Amygdala (tissue), 56 donors: ENCODE measurements around the gene UPF1.
"Not testable (repeated sequence)": the region's sequence is repeated elsewhere in the genome, so short reads cannot be mapped to it uniquely, and the experiment has no call there.

Experiments
- DNase-seq, 56 donors: peaks; one replicate each; lab custom pipeline; 2025; lab: John Stamatoyannopoulos, UW

UPF1 gene

DNA sequence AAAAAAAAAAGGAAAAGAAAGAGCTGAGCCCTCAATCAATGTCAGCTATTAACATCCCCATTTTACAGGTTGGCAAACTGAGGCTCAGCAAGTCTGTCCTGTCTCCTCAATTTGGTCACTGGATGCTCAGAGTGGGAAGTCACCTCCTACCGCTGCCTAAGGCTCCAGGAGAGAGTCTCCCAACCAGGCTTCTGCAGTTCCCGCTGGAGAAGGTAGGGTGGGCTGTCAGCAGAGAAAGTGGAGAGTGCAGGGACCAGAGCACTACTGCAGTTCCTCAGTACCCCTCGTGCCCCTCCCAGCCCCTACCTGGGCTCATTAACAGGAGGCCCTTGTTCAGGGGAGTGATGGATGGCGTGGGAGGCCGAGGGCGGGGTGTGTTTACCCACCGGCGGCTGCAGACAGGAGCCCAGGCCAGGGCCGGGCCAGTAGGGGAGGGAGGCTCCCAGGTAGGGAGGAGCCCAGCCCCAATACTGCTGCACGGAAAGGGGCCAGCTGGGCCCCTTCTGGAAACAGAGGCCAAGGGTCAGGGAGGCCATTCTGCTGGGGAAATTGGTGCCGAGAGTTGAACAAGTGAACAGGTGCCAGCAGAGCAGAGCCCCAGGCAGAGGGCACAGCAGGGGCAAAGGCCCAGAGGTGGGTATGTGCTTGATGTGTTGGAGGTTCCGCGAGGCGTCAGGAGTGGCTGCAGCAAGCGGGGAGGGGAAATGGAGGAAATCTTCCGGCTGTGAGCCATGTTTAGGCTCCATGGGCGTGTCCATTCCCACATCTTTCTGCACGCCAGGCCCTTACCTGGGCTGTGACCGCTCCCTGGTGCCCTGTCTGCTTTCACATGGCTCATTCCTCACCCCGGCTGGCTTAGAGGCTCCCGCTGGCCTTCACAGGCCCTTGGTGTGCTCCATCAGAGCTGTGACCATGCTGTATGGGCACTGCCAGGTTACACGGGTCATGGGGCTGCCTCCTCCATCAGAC, 33.1 kb upstream of the UPF1 start:
- no peak for DNase-seq

DNA sequence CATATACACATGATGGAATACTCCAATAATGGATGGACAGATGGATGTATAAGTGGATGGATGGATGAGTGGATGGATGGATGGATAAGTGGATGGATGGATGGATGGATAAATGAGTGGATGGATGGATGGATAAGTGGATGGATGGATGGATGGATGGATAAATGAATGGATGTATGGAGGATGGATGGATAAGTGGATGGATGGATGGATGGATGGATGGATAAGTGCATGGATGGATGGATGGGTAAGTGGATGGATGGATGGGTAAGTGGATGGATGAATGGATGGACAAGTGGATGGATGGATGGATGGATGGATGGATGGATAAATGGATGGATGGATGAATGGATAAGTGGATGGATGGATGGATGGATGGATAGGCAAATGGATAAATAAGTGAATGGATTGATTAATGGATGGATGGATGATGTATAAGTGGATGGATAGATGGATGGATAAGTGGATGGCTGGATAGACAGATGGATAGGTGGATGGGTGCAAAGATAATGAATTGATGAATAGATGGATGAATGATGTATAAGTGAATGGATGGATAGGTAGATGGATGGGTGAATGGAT, 32.3 kb upstream of the UPF1 start:
- DNase-seq, result no peak

- DNase-seq, result no peak
These were observed 31.7 kb upstream of the UPF1 start for GRCh38 chr19:18800079-18800478.

GRCh38 chr19:18800636-18801035, 31.1 kb upstream of the UPF1 start:
- peak in 13 of 56 donors; percentile 4 to 40 (median 8) for DNase-seq

GRCh38 chr19:18802354-18802753, 29.4 kb upstream of the UPF1 start:
- no peak for DNase-seq

- no peak for DNase-seq
These were observed 28.1 kb upstream of the UPF1 start for GRCh38 chr19:18803550-18804138.

DNA sequence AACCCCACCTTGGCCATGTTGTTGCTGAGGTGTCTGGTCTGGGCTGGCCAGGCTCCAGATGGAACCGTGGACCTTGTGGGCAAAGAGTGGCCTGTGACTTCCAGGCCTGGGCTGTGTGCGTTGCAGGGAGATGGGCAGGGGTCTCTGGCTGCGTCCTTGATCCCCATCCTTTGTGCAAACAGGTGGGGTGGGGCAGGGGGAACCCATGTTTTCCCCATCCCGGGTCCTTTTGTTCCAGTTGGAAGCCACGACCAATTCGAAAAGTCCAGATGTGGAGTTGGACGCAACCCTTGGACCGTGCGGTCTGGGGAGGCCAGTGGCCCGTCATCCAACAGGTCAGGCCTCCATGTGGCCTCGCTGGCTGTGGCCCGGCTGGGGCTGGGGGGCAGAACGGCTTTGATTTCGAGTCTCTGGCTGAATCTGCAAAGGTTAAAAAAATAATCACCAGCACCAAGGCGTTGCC, 27.6 kb upstream of the UPF1 start:
- DNase-seq, result no peak

DNA sequence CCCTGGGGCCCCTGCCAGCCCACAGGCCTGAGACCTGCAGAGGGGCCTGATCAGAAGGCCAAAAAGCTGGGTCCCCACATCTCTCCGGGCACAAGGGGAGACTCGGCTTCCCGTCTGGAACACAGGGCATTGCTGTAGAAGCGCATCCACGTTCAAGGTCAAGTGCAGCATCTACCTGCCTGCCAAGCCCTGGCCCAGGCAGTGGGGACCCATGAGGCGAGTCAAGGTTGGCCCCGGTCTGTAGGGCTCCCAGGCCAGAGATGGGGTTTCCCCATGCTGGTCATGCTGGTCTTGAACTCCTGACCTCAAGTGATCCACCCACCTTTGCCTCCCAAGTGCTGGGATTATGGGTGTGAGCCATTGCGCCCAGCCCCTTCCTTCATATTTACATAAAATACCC, 27.1 kb upstream of the UPF1 start:
- DNase-seq, result no peak

DNA sequence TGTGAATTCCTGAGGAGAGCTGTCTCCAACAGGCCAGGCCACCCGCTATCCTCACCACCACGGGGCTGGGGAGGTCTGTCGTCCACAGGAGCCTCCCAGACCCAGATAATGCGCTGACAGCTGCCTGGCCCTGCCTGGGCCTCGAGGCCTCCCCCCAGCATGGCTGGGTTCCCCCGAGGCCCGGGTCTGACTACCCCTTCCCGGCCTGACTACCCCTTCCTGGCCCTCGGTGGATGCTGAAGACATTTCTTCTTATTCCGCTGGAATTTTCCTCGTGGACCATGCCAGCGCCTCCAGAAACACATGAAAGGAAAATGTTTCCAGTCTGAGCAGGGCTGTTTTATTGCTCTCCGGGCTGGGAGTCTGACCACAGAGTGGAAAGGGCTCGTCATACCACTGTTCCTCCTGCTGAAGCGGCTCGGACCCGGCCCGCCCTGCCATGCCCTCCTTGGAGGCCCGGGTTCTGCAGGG, 23.9 kb upstream of the UPF1 start:
- DNase-seq, result no peak

GRCh38 chr19:18809149-18809868, 22.4 kb upstream of the UPF1 start:
- peak in 3 of 56 donors; percentile 2 to 9 (median 2) for DNase-seq

- DNase-seq, result not testable (repeated sequence)
These were observed 20.1 kb upstream of the UPF1 start for GRCh38 chr19:18811638-18812037.

- DNase-seq, result no peak
These were observed 17.7 kb upstream of the UPF1 start for GRCh38 chr19:18814063-18814462.

DNA sequence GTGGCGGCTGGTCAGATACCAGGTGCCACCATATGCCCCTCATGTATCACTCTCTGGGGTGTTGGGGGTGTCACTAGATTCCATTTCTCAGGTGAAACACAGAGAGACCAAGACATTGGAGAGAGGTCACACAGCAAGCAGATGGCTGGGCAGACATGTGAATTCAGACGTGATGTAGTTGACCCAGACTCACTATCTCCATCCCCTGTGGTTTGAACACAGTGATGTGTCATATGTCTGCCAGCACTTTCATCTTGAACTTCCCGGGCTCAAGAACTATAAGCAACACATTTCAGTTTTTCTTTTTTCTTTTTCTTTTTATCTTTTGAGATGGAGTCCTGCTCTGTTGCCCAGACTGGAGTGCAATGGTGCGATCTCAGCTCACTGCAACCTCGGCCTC, 16.1 kb upstream of the UPF1 start:
- DNase-seq, result no peak

GRCh38 chr19:18816645-18817044, 15.1 kb upstream of the UPF1 start:
- DNase-seq, result not testable (repeated sequence)

- no peak for DNase-seq
These were observed 14.2 kb upstream of the UPF1 start for GRCh38 chr19:18817574-18817973.

DNA sequence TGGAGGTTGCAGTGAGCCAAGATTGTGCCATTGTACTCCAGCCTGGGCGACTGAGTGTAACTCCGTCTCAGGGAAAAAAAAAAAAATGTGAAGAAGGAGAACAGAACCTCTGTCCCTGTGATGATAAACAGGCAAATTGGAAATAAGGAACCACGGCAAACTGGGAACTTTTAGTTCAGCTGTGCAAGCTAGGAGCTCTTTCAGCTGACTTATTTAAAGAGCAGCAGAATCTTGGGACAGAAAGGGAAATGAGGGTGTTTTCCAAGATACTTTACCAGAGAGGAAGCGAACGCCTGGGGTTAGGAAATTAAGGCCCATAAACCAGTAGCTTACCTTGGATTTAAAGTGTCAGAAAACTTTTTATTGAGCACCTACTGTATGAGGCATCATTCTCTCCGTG, 3.0 kb upstream of the UPF1 start:
- DNase-seq, result no peak

DNA sequence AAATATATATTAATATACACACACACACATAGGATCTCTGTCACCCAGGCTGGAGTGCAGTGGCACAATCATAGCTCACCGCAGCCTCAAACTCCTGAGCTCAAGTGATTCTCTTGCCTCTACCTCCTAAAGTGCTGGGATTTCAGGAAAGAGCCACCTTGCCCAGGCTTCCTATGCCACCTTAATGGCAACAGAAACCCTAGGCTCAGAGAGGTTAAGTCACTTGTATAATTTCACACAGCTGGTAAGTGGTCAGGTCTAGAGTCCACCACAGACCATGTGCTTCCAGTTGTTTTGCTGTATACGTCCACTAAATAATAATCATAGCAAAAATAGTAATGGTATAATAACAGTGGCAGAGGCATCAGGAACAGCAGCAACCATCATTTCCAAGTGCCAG, 1.3 kb upstream of the UPF1 start:
- no peak for DNase-seq

DNA sequence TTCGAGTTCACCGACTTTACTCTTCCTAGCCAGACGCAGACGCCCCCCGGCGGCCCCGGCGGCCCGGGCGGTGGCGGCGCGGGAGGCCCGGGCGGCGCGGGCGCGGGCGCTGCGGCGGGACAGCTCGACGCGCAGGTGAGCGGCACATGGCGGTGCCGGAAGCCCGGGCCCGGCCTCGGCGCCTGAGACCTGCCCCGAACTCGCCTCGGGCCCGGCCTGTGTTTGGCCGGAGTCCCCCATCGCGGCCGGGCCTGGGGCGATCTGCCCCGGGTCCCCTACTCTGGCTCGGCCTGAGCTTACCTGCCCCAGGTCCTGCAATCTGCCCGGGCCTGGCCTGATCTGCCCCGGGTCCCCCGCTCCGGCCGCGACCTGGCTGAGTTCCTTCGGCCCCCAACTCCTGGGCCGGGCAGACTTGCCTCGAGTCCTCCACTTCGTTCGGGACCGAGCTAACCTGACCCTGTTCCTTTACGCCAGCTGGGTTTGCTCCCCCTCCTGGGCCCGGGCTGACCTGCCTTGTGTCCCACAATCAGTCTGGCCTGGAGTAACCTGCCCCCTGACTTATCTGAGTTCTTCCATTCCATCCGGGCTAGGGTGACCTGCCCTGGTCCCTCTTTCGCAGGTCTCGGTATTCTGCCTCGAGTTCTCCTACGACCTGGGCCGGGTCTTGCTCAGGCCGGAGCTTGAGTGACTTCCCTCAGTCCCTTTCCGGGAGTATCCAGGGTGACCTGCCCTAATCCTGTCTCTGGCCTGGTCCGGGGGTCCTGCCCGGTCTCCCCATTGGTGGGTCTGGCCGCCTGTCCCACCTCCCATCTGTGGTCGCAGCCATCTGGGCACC, 764 bp downstream of the UPF1 start:
- DNase-seq, result peak in 1 of 56 donors; percentile 12

DNA sequence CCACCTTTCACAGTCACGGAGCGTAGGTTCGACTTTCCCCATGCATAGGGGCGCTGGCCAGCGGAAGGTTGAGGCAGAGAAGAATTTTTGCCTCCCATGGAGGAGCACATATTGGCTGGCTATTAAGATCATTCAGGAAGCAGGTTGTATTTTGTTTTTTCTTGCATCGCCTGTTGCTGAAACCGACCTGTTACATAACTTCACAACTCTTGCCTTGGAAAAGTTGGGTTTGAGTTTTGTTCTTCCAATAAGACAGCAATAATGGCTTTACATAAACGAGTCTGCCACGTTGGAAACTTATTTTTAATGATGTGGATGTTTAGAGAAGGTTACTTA, 1.4 kb downstream of the UPF1 start:
- DNase-seq, result no peak
